Measurements from ENCODE around the gene ZNF558. TPM values are rescaled to one million over a fixed set of nuclear protein-coding genes. Genes with fewer than 3 reads are reported as not detected.
"Not testable (repeated sequence)": the region's sequence is repeated elsewhere in the genome, so short reads cannot be mapped to it uniquely, and the experiment has no call there.

Gene ZNF558
- total and polyA plus RNA-seq, 2 of the 8 experiments (the other 6 are each of a cell fraction or from before 2014, with no cell fraction given), result 4.3 to 14.3 TPM

DNA sequence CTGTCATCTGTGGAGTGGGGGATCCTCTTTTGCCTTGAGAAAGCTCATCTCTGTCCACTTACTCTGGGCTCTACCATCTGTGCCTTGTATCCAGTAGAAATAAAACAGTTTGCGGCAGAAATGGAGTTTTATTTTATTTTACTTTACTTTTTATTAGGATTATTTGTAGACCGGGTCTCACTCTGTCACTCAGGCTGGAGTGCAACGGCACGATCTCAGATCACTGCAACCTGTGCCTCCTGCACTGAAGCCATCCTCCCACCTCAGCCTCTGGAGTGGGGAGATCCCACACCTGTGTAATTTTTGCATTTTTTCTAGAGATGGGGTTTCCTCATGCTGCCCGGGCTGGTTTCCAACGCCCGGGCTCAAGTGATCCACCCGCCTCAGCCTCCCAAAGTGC, 62.8 kb downstream of the ZNF558 start:
- H3K14ac ChIP-seq (ENCODE audit: insufficient read length); H3K4ac ChIP-seq (replicated peaks; ENCODE audit: insufficient read length, low read depth, low read length); H2AFZ ChIP-seq (ENCODE audit: low read length); H3K23ac ChIP-seq (ENCODE audit: insufficient read length); H2AK5ac ChIP-seq (ENCODE audit: low read depth, low read length); H3K27ac ChIP-seq (ENCODE audit: low read depth, low read length); H3K9me3 ChIP-seq (ENCODE audit: insufficient read depth in 2 of 2, low read depth in 1 of 2, low read length in 1 of 2); H3K18ac ChIP-seq (ENCODE audit: extremely low read depth, low read length); H3K36me3 ChIP-seq (ENCODE audit: control insufficient read depth in 2 of 4, insufficient read depth in 4 of 4, low read length in 3 of 4); H3K27me3 ChIP-seq (replicated peaks in 1 of 4; ENCODE audit: control insufficient read depth in 3 of 4, extremely low read depth in 1 of 4, insufficient read depth in 3 of 4, low read length in 3 of 4); H3K56ac ChIP-seq (replicated peaks; ENCODE audit: insufficient read length, low read depth, low read length); H4K8ac ChIP-seq (ENCODE audit: extremely low read depth, insufficient read depth, low read length); POLR2A ChIA-PET (ENCODE audit: partially characterized antibody); H3K79me1 ChIP-seq (ENCODE audit: low read depth, low read length); DNase-seq (ENCODE audit: low read depth in 1 of 2, low spot score in 2 of 2); H3K79me2 ChIP-seq (ENCODE audit: control insufficient read depth in 1 of 2, insufficient read depth in 2 of 2, low read length in 2 of 2); H3K4me2 ChIP-seq (ENCODE audit: insufficient read depth in 1 of 2, low read depth in 2 of 2, low read length in 2 of 2); H2BK5ac ChIP-seq (ENCODE audit: low read depth, low read length); H4K5ac ChIP-seq (ENCODE audit: insufficient read length, low read depth, low read length); H3K4me1 ChIP-seq (replicated peaks in 1 of 4; ENCODE audit: control insufficient read depth in 3 of 4, insufficient read depth in 4 of 4, low read length in 3 of 4); FAIRE-seq; H3K23me2 ChIP-seq (ENCODE audit: low read depth, low read length); H2BK20ac ChIP-seq (ENCODE audit: low read length); H4K20me1 ChIP-seq (replicated peaks in 1 of 2; ENCODE audit: control insufficient read depth in 1 of 2, insufficient read depth in 2 of 2, low read length in 2 of 2); H3K9ac ChIP-seq (replicated peaks in 1 of 4; ENCODE audit: extremely low read depth in 1 of 4, low read depth in 3 of 4, low read length in 3 of 4); H3K4me3 ChIP-seq (ENCODE audit: extremely low read depth in 1 of 4, insufficient read depth in 2 of 4, low read depth in 3 of 4, low read length in 4 of 4); H4K91ac ChIP-seq (replicated peaks; ENCODE audit: insufficient read length, low read length); H2BK12ac ChIP-seq (ENCODE audit: low read depth, low read length); H2BK120ac ChIP-seq (replicated peaks; ENCODE audit: low read depth, low read length); H2BK15ac ChIP-seq (ENCODE audit: low read length); CTCF ChIA-PET (ENCODE audit: partially characterized antibody): not testable (repeated sequence)
- WGBS, 2 experiments (ENCODE audit: extremely low coverage in 1 of 2, insufficient coverage in 1 of 2, insufficient read length in 1 of 2, insufficient replicate concordance in 2 of 2, low coverage in 1 of 2, low lambda C conversion rate in 2 of 2, missing lambda C conversion rate in 1 of 2), result 77% methylated on average over 4 of the region's 8 CpGs; no CpG with 5 or more reads in 1 of the 2 experiments

DNA sequence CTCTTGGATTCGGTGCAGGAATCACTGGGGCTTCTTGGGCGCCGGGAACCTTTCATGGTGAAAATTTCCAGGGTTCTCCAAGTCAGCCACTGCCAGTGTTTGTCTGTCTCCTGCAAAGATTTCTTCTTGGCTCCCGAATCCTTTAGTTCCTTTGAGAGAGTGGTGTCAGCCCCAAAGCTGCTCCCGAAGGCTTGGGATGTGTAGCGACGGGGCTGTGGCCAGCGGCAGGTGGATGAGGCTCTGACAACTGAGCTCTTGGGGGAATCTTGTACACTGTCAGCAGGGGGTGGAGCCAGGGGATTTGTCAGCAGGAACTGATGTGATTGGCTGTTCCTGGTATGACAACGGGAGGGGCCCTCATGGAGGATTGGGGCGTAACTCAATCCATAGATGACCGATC, 64.8 kb downstream of the ZNF558 start:
- H2BK20ac ChIP-seq (ENCODE audit: low read length); FAIRE-seq; H3K23me2 ChIP-seq (ENCODE audit: low read depth, low read length); H2BK5ac ChIP-seq (ENCODE audit: low read depth, low read length); H3K9ac ChIP-seq (replicated peaks in 1 of 4; ENCODE audit: extremely low read depth in 1 of 4, low read depth in 3 of 4, low read length in 3 of 4); POLR2A ChIA-PET (ENCODE audit: partially characterized antibody); H3K9me3 ChIP-seq (ENCODE audit: insufficient read depth in 2 of 2, low read depth in 1 of 2, low read length in 1 of 2); H3K4me1 ChIP-seq (replicated peaks in 1 of 4; ENCODE audit: control insufficient read depth in 3 of 4, insufficient read depth in 4 of 4, low read length in 3 of 4); DNase-seq (ENCODE audit: low read depth in 1 of 2, low spot score in 2 of 2); H2AK5ac ChIP-seq (ENCODE audit: low read depth, low read length); H4K91ac ChIP-seq (replicated peaks; ENCODE audit: insufficient read length, low read length); H3K23ac ChIP-seq (ENCODE audit: insufficient read length); H2BK15ac ChIP-seq (ENCODE audit: low read length); H3K27ac ChIP-seq (ENCODE audit: low read depth, low read length); H2AFZ ChIP-seq (ENCODE audit: low read length); CTCF ChIA-PET (ENCODE audit: partially characterized antibody); H4K8ac ChIP-seq (ENCODE audit: extremely low read depth, insufficient read depth, low read length); H3K79me1 ChIP-seq (ENCODE audit: low read depth, low read length); H2BK120ac ChIP-seq (replicated peaks; ENCODE audit: low read depth, low read length); H3K4ac ChIP-seq (replicated peaks; ENCODE audit: insufficient read length, low read depth, low read length); H4K20me1 ChIP-seq (replicated peaks in 1 of 2; ENCODE audit: control insufficient read depth in 1 of 2, insufficient read depth in 2 of 2, low read length in 2 of 2); H3K14ac ChIP-seq (ENCODE audit: insufficient read length); H3K36me3 ChIP-seq (ENCODE audit: control insufficient read depth in 2 of 4, insufficient read depth in 4 of 4, low read length in 3 of 4); H3K79me2 ChIP-seq (ENCODE audit: control insufficient read depth in 1 of 2, insufficient read depth in 2 of 2, low read length in 2 of 2); H3K27me3 ChIP-seq (replicated peaks in 1 of 4; ENCODE audit: control insufficient read depth in 3 of 4, extremely low read depth in 1 of 4, insufficient read depth in 3 of 4, low read length in 3 of 4); H2BK12ac ChIP-seq (ENCODE audit: low read depth, low read length); H4K5ac ChIP-seq (ENCODE audit: insufficient read length, low read depth, low read length); H3K56ac ChIP-seq (replicated peaks; ENCODE audit: insufficient read length, low read depth, low read length); H3K18ac ChIP-seq (ENCODE audit: extremely low read depth, low read length); H3K4me2 ChIP-seq (ENCODE audit: insufficient read depth in 1 of 2, low read depth in 2 of 2, low read length in 2 of 2); H3K4me3 ChIP-seq (ENCODE audit: extremely low read depth in 1 of 4, insufficient read depth in 2 of 4, low read depth in 3 of 4, low read length in 4 of 4): not testable (repeated sequence)
- no CpG with 5 or more reads among the region's 11 CpGs for WGBS, 2 experiments (ENCODE audit: extremely low coverage in 1 of 2, insufficient coverage in 1 of 2, insufficient read length in 1 of 2, insufficient replicate concordance in 2 of 2, low coverage in 1 of 2, low lambda C conversion rate in 2 of 2, missing lambda C conversion rate in 1 of 2)
